Measurements from ENCODE around the gene B4GALT6. TPM values are rescaled to one million over a fixed set of nuclear protein-coding genes. Genes with fewer than 3 reads are reported as not detected.

Gene B4GALT6
- polyA plus RNA-seq, 1 donor (not counting 4 experiments of a cell fraction or from before 2014, with no cell fraction given) = 7.1 TPM

- no peak for DNase-seq (ENCODE audit: low read depth, low spot score)
- H3K4me1 ChIP-seq (ENCODE audit: control insufficient read depth, extremely low read depth, insufficient read depth, low read length) = no peaks in the 10 kb centered on the region
- no peaks in the 10 kb centered on the region for H3K79me2 ChIP-seq (ENCODE audit: control insufficient read depth, insufficient read depth, low read length)
- no peak overlapping the region for H3K27ac ChIP-seq (ENCODE audit: control insufficient read depth, insufficient read depth, low read length)
- H3K4me3 ChIP-seq (ENCODE audit: control insufficient read depth in 2 of 3, extremely low read depth in 1 of 3, insufficient read depth in 2 of 3, low read depth in 1 of 3, low read length in 3 of 3) = no peak overlapping the region
- no peak for FAIRE-seq
- H3K9me1 ChIP-seq (ENCODE audit: control insufficient read depth, extremely low read depth, insufficient read depth, low read length) = no peaks in the 10 kb centered on the region
- TF ChIP-seq CTCF (optimal IDR thresholded peaks at IDR 0.05 in 1 of 3, IDR thresholded peaks at IDR 0.05 in 1 of 3, conservative IDR thresholded peaks at IDR 0.05 in 1 of 3; ENCODE audit: extremely low read depth in 1 of 3, insufficient read depth in 2 of 3, low read length in 3 of 3) (no peak), EZH2 (IDR thresholded peaks at IDR 0.05; ENCODE audit: low read length) (no peak)
- no peaks in the 10 kb centered on the region for H3K36me3 ChIP-seq (ENCODE audit: control insufficient read depth in 2 of 2, extremely low read depth in 1 of 2, insufficient read depth in 2 of 2, low read length in 2 of 2)
- no peak overlapping the region for H3K4me2 ChIP-seq (ENCODE audit: control insufficient read depth, extremely low read depth, insufficient read depth, low read depth, low read length)
- H4K20me1 ChIP-seq (ENCODE audit: control insufficient read depth, extremely low read depth, insufficient read depth, low read length) = no peaks in the 10 kb centered on the region
- no peak overlapping the region for H3K9ac ChIP-seq (ENCODE audit: control insufficient read depth, extremely low read depth, insufficient read depth, low read length)
- H2AFZ ChIP-seq (ENCODE audit: control insufficient read depth, low read length) = no peak overlapping the region
- dilution Hi-C loops (cut with MboI; ENCODE audit: extremely low pct_ligation_motif_present, low sequenced_read_pairs) = no loop called here
- H3K9me3 ChIP-seq (ENCODE audit: control insufficient read depth, low read depth, low read length) = no peaks in the 10 kb centered on the region
- H3K27me3 ChIP-seq (ENCODE audit: control insufficient read depth, extremely low read depth, insufficient read depth, low read length) = no peaks in the 10 kb centered on the region
Measured at GRCh38 chr18:31637445-31637844, 46.9 kb downstream of the B4GALT6 start.

- TF ChIP-seq CTCF (optimal IDR thresholded peaks at IDR 0.05 in 1 of 3, IDR thresholded peaks at IDR 0.05 in 1 of 3, conservative IDR thresholded peaks at IDR 0.05 in 1 of 3; ENCODE audit: extremely low read depth in 1 of 3, insufficient read depth in 2 of 3, low read length in 3 of 3) (no peak), EZH2 (IDR thresholded peaks at IDR 0.05; ENCODE audit: low read length) (no peak)
- no peak for DNase-seq (ENCODE audit: low read depth, low spot score)
- Histone ChIP-seq H3K36me3 (ENCODE audit: control insufficient read depth in 2 of 2, extremely low read depth in 1 of 2, insufficient read depth in 2 of 2, low read length in 2 of 2) (no peaks in the 10 kb centered on the region), H3K4me2 (ENCODE audit: control insufficient read depth, extremely low read depth, insufficient read depth, low read depth, low read length) (no peak overlapping the region), H3K4me1 (ENCODE audit: control insufficient read depth, extremely low read depth, insufficient read depth, low read length) (no peaks in the 10 kb centered on the region), H3K4me3 (ENCODE audit: control insufficient read depth in 2 of 3, extremely low read depth in 1 of 3, insufficient read depth in 2 of 3, low read depth in 1 of 3, low read length in 3 of 3) (no peak overlapping the region), H3K27me3 (ENCODE audit: control insufficient read depth, extremely low read depth, insufficient read depth, low read length) (no peaks in the 10 kb centered on the region), H3K9ac (ENCODE audit: control insufficient read depth, extremely low read depth, insufficient read depth, low read length) (no peak overlapping the region), H3K9me3 (ENCODE audit: control insufficient read depth, low read depth, low read length) (no peaks in the 10 kb centered on the region), H3K9me1 (ENCODE audit: control insufficient read depth, extremely low read depth, insufficient read depth, low read length) (no peaks in the 10 kb centered on the region), H2AFZ (ENCODE audit: control insufficient read depth, low read length) (no peak overlapping the region), H3K27ac (ENCODE audit: control insufficient read depth, insufficient read depth, low read length) (no peak overlapping the region), H4K20me1 (ENCODE audit: control insufficient read depth, extremely low read depth, insufficient read depth, low read length) (no peaks in the 10 kb centered on the region), H3K79me2 (ENCODE audit: control insufficient read depth, insufficient read depth, low read length) (no peaks in the 10 kb centered on the region)
- FAIRE-seq = no peak
- dilution Hi-C loops (cut with MboI; ENCODE audit: extremely low pct_ligation_motif_present, low sequenced_read_pairs) = no loop called here
Measured at GRCh38 chr18:31636387-31636786, 48.0 kb downstream of the B4GALT6 start.

Measured in keratinocyte (primary cell).